HG02943 (cell line): ENCODE measurements around the gene OR52E2.
"Not testable (repeated sequence)": the region's sequence is repeated elsewhere in the genome, so short reads cannot be mapped to it uniquely, and the experiment has no call there.

ENCODE experiments used
- ATAC-seq: cut with Tn5 transposase; IDR thresholded peaks from one replicate; pipeline ENCODE4 v1.9.1; 2021; ENCODE audit warnings: mild to moderate bottlenecking, low read depth, moderate library complexity; ENCODE audit not compliant: unreplicated experiment

The OR52E2 gene

DNA sequence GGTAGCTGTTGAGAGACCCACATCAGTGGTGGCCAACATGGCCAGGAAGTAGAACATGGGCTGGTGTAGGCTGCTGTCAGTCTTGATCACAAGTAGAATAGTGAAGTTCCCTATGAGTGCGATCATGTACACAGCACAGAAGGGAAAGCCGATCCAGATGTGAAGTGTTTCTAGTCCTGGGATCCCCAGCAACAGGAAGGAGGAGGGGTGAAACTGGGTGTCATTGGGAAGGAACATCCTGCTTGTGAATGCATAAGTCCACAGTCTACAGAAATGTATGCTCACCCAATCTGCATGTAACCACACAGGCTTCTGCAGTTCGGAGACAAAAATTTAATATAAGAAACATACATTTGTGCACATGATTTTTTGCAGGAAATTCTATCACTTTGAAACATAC lies at the start of gene OR52E2:
TSS of gene OR52E2 (minus strand) at position 237 of the 400 bp plus-strand sequence. CDS start at position 237, 0 bp downstream.
- no peak for ATAC-seq

DNA sequence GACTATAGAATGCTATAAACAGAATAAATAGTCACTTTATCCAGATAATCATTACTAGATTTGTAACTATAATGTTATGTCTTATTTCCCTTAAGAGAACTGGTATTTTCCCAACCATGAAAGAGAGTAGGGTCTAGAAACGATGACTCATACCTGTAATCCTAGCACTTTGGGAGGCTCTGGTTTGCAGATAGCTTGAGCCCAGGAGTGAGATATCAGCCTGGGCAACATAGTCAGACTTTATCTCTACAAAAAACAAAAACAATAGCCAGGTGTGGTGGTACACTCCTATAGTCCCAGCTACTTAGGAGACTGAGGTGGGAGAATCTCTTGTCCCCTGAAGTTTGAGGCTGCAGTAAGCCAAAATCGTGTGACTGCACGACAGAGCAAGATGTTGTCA lies 47.9 kb upstream of the OR52E2 start:
- no peak for ATAC-seq

- no peak for ATAC-seq
Measured at GRCh38 chr11:5103066-5103465, 43.6 kb upstream of the OR52E2 start.

DNA sequence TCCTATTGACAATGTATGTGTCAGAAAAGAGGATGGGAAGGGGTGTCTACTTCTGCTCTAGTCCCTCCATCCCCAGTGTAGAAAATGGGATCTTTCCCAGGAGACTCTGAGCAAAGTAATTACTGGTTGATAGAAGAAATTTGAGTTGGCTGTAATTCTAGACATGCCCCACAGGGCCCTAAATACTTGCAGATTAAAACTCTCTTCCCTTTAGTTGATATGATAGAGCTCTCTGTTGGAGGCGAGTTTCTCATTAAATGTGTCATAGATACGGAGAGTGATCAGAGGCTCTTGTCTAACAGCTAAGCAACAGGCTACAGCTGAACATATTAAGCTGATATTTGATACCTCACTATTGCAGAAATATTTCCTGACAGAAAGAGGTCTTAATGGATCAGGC lies 42.8 kb upstream of the OR52E2 start:
- no peak for ATAC-seq

- no peak for ATAC-seq
Measured at GRCh38 chr11:5096011-5096410, 36.6 kb upstream of the OR52E2 start.

GRCh38 chr11:5092821-5093585 lies 33.6 kb upstream of the OR52E2 start:
- no peak for ATAC-seq

GRCh38 chr11:5090668-5091067 lies 31.2 kb upstream of the OR52E2 start:
- ATAC-seq, result no peak

- no peak for ATAC-seq
Measured at GRCh38 chr11:5088556-5088955, 29.1 kb upstream of the OR52E2 start.

- ATAC-seq, result no peak
Measured at GRCh38 chr11:5083602-5084001, 24.2 kb upstream of the OR52E2 start.

DNA sequence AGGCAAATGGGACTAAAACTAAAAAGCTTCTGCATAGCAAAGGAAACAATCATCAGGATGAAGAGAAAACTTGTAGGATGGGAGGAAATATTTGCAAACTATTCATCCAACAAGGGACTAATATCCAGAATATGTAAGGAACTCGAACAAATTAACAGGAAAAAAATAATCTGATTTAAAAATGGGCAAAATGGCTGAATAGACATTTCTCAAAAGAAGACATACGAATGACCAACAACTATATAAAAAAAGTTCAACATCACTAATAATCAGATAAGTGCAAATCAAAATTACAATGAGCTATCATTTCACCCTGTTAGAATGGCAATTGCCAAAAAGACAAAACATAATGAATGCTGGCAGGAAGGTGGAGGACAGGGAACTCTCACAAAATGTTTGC lies 22.0 kb upstream of the OR52E2 start:
- ATAC-seq, result no peak

DNA sequence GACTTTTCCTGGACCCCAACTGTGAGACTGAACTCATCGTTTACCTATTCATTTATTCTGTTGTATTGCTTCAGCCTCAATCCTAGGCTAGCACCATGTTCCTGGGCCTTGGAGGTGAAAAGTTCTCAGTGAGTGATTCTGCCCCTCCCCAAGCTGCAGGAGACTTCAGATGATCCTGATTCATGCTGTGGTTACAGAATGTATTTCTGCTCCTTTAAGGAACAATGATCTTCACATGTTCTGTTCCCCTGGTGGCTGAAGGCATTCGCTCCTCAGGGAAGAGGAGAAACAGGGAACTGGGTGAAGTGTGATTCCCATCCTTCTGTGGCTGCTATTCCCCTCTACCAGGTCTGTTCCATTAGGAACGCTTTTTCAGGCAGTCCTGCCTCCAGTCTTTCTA lies 12.4 kb upstream of the OR52E2 start:
- no peak for ATAC-seq

DNA sequence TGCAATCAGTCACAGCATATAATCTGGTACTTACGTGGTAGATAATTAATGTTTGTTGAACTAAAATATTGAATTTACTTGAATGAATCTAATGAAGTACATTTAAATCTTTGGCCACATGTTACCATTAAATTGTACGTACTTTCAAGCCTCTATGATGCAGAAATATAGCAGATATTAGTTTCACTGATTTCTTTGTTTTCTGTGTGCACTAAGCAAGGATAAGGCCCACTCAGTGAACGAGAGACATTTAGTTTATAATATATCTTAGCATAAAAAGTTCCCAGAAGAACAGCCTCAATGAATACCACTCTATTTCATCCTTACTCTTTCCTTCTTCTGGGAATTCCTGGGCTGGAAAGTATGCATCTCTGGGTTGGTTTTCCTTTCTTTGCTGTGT lies 9.8 kb upstream of the OR52E2 start, which contains the start of gene OR52E1:
TSS of gene OR52E1 (plus strand) at position 301 of the 400 bp plus-strand sequence.
- no peak for ATAC-seq

DNA sequence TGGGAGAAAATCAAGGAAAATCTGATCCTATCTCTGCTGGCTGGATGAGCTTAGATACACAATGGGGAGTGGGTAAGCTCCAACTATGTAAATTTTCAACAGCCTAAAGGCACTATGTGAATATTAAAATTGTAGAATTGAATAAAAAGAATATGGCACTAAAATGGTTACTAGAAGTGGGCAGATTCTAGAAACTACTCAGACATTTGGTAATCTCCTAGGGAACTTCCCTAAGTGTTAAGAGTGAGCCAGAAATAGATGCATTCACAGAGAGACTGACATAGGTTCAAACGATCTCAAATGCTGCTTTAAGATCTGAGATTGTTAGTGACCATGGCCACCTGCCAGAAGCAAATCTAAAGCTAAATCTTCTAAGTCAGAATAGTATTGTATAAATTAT lies 5.6 kb upstream of the OR52E2 start:
- no peak for ATAC-seq

- ATAC-seq, result not testable (repeated sequence)
Measured at GRCh38 chr11:5058679-5059078, 748 bp downstream of the OR52E2 start.

DNA sequence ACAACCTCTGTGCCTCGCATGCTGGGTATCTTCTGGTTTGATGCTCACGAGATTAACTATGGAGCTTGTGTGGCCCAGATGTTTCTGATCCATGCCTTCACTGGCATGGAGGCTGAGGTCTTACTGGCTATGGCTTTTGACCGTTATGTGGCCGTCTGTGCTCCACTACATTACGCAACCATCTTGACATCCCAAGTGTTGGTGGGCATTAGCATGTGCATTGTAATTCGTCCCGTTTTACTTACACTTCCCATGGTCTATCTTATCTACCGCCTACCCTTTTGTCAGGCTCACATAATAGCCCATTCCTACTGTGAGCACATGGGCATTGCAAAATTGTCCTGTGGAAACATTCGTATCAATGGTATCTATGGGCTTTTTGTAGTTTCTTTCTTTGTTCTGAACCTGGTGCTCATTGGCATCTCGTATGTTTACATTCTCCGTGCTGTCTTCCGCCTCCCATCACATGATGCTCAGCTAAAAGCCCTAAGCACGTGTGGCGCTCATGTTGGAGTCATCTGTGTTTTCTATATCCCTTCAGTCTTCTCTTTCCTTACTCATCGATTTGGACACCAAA lies 12.6 kb downstream of the OR52E2 start:
- ATAC-seq, result no peak

DNA sequence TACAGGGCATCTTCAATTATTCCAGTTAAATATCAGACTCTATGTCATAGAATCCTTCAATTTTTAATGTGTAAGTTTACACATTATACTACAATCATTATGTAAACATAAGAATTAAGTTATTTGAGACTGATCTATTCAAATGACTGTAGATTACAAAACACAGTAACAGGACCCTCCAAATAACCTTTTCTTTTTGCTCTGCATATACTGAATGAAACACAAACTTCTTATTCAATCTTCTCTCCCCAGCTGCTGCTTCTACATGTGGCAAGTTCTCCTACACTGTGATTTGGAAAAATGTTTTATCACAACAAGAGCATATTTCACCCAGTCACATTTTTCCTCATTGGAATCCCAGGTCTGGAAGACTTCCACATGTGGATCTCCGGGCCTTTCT lies 13.2 kb downstream of the OR52E2 start, which contains the start of gene OR52J3:
TSS of gene OR52J3 (plus strand) at position 301 of the 400 bp plus-strand sequence. CDS start at position 301, 0 bp downstream.
- no peak for ATAC-seq

- ATAC-seq, result no peak
Measured at GRCh38 chr11:5043380-5043779, 16.0 kb downstream of the OR52E2 start.

GRCh38 chr11:5042091-5042490 lies 17.3 kb downstream of the OR52E2 start:
- no peak for ATAC-seq

GRCh38 chr11:5040876-5041275 lies 18.6 kb downstream of the OR52E2 start:
- ATAC-seq, result no peak

DNA sequence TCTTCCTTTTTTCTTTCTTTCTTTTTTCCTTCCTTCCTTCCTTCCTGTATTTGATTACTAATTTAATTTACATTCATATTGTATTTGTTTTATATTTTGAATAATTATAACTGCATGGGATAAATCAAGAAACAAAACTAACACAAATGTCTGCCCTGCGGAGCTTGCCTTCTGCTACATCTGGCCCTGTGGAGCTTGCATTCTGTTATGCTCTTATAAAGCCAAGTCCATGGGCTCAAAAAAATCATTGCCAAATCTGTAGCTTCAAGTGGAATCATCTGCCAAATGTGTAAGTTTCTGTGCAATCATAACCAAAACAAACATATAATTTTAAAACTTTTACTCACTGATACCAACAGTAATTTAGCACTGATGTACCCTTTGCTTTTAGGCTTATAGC lies 21.1 kb downstream of the OR52E2 start:
- ATAC-seq, result no peak

- no peak for ATAC-seq
Measured at GRCh38 chr11:5037926-5038325, 21.5 kb downstream of the OR52E2 start.

GRCh38 chr11:5036669-5037068 lies 22.8 kb downstream of the OR52E2 start:
- no peak for ATAC-seq
